HG02588 (cell line): ENCODE data around the gene VKORC1.
"Not testable (repeated sequence)": the region's sequence is repeated elsewhere in the genome, so short reads cannot be mapped to it uniquely, and the experiment has no call there.

Experiments
- ATAC-seq: cut with Tn5 transposase; IDR thresholded peaks from one replicate; pipeline ENCODE4 v1.9.1; 2021; ENCODE audit warnings: mild to moderate bottlenecking, moderate library complexity; ENCODE audit not compliant: unreplicated experiment

Gene VKORC1

GRCh38 chr16:31094424-31095120 is at the start of gene VKORC1:
TSS of gene VKORC1 (minus strand) at chr16:31094797. CDS start at chr16:31094729, 68 bp downstream.
- peak; percentile 79 for ATAC-seq

DNA sequence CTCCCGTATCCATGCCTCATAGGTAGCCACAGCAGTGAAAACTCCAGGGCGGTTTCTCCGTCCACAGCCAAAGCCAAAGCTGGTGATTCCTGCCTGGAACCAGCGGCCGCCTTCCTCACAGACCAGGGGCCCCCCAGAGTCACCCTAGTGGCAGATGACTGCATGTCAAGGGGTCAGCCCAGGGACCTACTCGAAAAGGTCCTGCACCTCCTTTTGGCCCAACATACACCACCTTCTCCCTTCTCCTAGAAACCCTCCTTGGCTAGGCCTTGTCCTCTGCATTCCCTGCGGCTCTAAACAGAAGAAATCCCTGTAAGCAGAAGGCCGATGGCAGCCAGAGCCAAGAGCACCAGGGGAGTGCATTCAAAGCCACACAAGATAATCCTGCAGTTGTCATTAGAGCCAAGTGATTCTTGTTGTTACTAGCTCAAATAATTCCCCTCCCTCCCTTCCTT is 49.1 kb upstream of the VKORC1 start:
- no peak for ATAC-seq

GRCh38 chr16:31143011-31143693 is 48.6 kb upstream of the VKORC1 start:
- no peak for ATAC-seq

- ATAC-seq: peak; percentile 77
These were observed 47.8 kb upstream of the VKORC1 start for GRCh38 chr16:31142109-31143010.

- peak; percentile 1 for ATAC-seq
These were observed 47.0 kb upstream of the VKORC1 start for GRCh38 chr16:31141489-31142108.

DNA sequence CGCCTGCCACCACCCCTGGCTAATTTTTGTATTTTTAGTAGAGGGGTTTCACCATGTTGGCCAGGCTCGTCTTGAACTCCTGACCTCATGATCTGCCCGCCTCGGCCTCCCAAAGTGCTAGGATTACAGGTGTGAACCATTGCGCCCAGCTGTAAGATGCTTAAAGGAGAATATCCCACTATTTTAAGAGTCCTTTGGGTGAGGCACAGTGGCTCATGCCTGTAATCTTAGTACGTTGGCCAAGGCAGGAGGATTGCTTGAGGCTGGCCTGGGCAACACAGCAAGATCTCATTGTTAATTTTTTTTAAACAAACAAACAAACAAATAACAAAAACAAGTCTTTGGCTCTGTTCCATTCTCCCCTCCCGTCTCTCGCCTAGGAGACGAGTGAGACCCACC is 46.5 kb upstream of the VKORC1 start:
- not testable (repeated sequence) for ATAC-seq

GRCh38 chr16:31138621-31139578 is 44.3 kb upstream of the VKORC1 start:
- no peak for ATAC-seq

GRCh38 chr16:31136822-31137499 is 42.4 kb upstream of the VKORC1 start:
- not testable (repeated sequence) for ATAC-seq

DNA sequence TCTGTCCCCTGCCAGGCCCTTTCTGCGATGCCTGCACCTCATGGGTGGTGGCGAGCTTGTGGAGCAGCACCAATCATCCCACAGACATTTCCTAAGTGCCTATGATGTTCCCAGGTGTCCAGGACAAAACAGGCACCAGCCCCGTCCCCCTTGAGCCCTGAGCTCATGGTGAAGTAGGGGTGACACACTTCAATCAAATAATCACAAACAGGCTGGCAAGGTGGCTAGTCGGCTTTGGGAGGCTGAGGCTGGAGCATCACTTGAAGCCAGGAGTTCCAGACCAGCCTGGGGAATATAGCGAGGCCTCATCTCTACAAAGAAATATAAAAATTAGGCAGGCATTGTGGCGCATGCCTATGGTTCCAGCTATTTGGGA is 41.7 kb upstream of the VKORC1 start:
- no peak for ATAC-seq

DNA sequence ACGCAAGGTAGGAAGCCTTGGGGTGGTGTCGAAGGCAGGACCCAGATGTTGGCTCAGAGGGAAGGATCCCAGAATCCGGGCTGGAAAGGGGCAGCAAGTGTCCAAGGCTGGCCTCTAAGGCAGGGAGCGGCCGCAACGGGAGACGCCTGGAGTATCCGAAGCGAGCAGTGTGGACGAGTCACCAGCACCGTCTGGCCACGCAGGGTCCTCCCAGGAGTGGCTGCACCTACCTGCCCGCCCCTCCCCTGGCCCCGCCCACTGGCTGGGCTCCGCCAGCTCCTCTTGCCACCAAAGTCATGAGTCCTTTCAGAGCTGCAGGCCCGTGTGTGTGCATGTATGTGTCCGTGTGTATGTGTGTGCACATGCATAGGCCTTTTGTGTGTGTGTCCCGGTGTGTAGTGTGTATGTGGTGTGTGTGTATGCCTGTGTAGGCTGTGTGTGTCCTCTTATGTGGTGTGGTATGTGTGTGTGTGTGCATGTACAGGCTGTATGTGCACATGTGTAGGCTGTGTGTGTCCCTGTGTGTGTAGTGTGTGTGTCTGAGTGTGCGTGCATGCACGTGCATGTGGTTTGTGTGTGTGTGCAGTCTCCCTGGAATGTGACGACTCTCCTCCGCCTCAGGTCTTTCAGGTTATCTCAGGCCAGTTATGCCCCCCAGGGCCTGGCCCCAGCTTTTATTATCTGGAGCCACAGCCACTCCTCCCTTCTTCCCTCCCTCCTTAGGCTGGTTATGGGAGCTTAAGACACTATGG is 41.1 kb upstream of the VKORC1 start, which contains the start of gene PRSS8:
PRSS8 (minus strand) TSS at position 193 of the 752 bp plus-strand sequence. CDS start 229 bp downstream, outside the sequence.
- no peak for ATAC-seq

GRCh38 chr16:31134625-31135534 is 40.3 kb upstream of the VKORC1 start:
- no peak for ATAC-seq

GRCh38 chr16:31134091-31134571 is 39.5 kb upstream of the VKORC1 start:
- ATAC-seq: no peak

GRCh38 chr16:31133046-31133501 is 38.5 kb upstream of the VKORC1 start:
- no peak for ATAC-seq

- no peak for ATAC-seq
These were observed 37.8 kb upstream of the VKORC1 start for GRCh38 chr16:31132303-31132979.

DNA sequence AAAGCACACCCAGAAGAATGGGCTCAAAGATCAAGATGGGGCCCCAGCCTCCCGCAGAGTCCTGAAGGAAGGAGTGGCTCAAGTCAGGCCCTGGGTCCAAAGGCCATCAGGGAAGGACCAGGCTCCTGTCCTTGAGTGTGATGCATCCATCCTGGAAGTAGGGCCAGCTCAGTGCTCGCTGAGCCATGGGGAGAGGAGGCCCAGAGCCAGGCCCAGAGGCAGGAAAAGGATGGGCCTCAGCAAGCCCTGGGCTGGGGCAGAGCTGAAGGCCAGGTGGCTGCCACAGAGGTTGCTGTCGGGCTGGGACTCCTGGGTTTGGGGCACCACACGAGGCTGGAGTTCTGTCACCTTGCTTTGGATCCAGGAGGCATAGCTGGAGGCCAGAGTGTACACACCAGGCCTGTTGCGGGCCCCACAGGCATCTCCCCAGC is 37.3 kb upstream of the VKORC1 start:
- ATAC-seq: no peak

DNA sequence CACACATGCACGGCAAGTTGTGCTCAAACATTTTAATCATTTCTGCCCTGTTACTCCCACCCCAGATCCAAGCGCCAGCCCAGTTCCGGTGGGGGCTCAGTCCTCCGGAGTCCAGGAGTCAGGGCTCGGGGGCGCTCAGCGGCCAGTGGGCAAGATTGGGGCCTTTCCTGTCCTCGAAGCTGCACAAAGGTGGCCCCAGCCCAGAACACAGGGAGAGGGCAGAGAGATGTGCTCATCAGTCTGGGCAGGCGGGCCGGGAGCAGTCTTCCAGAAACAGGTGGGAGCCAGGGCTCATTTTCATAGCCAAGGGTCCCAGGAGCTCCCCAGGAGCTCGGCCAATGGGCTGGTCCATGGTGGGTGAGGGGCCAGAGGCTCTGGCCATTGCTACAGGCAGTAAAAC is 36.8 kb upstream of the VKORC1 start:
- ATAC-seq: no peak
